ENCODE data around the gene NFATC2.

Gene NFATC2

GRCh38 chr20:51413857-51414256, 128.7 kb downstream of the NFATC2 start:
- TF ChIP-seq CTCF (IDR thresholded peaks at IDR 0.05; ENCODE audit: low read depth, low read length) = no peak

GRCh38 chr20:51412951-51413481, 129.5 kb downstream of the NFATC2 start:
- H3K4me3 ChIP-seq (replicated peaks in 1 of 2; ENCODE audit: low read depth in 2 of 2, low read length in 2 of 2) = no peak overlapping the region
- DNase-seq (ENCODE audit: low read depth in 2 of 2) = peak in 1 of 2 donors; percentile 25

More at GRCh38 chr20:51413857-51414256, 128.7 kb downstream of the NFATC2 start:
- DNase-seq (ENCODE audit: low read depth in 2 of 2) = no peak
- H3K4me3 ChIP-seq (replicated peaks in 1 of 2; ENCODE audit: low read depth in 2 of 2, low read length in 2 of 2) = no peak overlapping the region

GRCh38 chr20:51412333-51412871, 130.1 kb downstream of the NFATC2 start:
- H3K4me3 ChIP-seq (replicated peaks in 1 of 2; ENCODE audit: low read depth in 2 of 2, low read length in 2 of 2) = no peak overlapping the region
- peak; percentile 9 to 65 for DNase-seq (ENCODE audit: low read depth in 2 of 2)
- TF ChIP-seq CTCF (IDR thresholded peaks at IDR 0.05; ENCODE audit: low read depth, low read length) = no peak

More at GRCh38 chr20:51412951-51413481, 129.5 kb downstream of the NFATC2 start:
- no peak for TF ChIP-seq CTCF (IDR thresholded peaks at IDR 0.05; ENCODE audit: low read depth, low read length)

- DNase-seq (ENCODE audit: low read depth in 2 of 2) = no peak
- TF ChIP-seq CTCF (IDR thresholded peaks at IDR 0.05; ENCODE audit: low read depth, low read length) = no peak
- no peak overlapping the region for H3K4me3 ChIP-seq (replicated peaks in 1 of 2; ENCODE audit: low read depth in 2 of 2, low read length in 2 of 2)
Observed at GRCh38 chr20:51411870-51412269, 130.6 kb downstream of the NFATC2 start.

GRCh38 chr20:51410586-51411325, 131.8 kb downstream of the NFATC2 start:
- no peak overlapping the region for H3K4me3 ChIP-seq (replicated peaks in 1 of 2; ENCODE audit: low read depth in 2 of 2, low read length in 2 of 2)
- TF ChIP-seq CTCF (IDR thresholded peaks at IDR 0.05; ENCODE audit: low read depth, low read length) = no peak
- DNase-seq (ENCODE audit: low read depth in 2 of 2) = no peak

GRCh38 chr20:51409192-51409880, 133.2 kb downstream of the NFATC2 start:
- no peak for DNase-seq (ENCODE audit: low read depth in 2 of 2)
- no peak for TF ChIP-seq CTCF (IDR thresholded peaks at IDR 0.05; ENCODE audit: low read depth, low read length)
- H3K4me3 ChIP-seq (replicated peaks in 1 of 2; ENCODE audit: low read depth in 2 of 2, low read length in 2 of 2) = no peak overlapping the region

Measured in cardiac fibroblast (primary cell).